ENCODE results near the gene NTMT1. TPM values are rescaled to one million over a fixed set of nuclear protein-coding genes. Genes with fewer than 3 reads are reported as not detected.

NTMT1 gene
- polyA plus RNA-seq, 6 donors from 2014 or later, result 30.3 to 57.7 (median 35.4) TPM

GRCh38 chr9:129602598-129603415, 23.2 kb upstream of the NTMT1 start:
- Mint-ChIP-seq H3K36me3 (no peaks in the 10 kb centered on the region), H3K4me3 (no peak overlapping the region), H3K27ac (peak overlapping the region in 1 of 6 donors; percentile 73), H3K27me3 (peaks cover 10 to 36% (median 29%) of the 10 kb centered on the region in 3 donors), H3K9me3 (no peaks in the 10 kb centered on the region), H3K4me1 (peaks cover 13 to 22% (median 14%) of the 10 kb centered on the region in 3 donors)
- peak; percentile 39 to 40 for ATAC-seq (ENCODE audit: low read depth in 2 of 2)
- DNase-seq, result no peak

- ATAC-seq (ENCODE audit: low read depth in 2 of 2) (no peak), DNase-seq (no peak)
- no peak overlapping the region for H3K27ac Mint-ChIP-seq
- H3K4me3 Mint-ChIP-seq, result no peak overlapping the region
- H3K9me3 Mint-ChIP-seq, result no peaks in the 10 kb centered on the region
- H3K4me1 Mint-ChIP-seq, result peaks cover 14 to 21% (median 14%) of the 10 kb centered on the region in 3 donors
- H3K36me3 Mint-ChIP-seq, result no peaks in the 10 kb centered on the region
- H3K27me3 Mint-ChIP-seq, result peaks cover 3 to 23% (median 17%) of the 10 kb centered on the region in 3 donors
These were observed 21.8 kb upstream of the NTMT1 start for GRCh38 chr9:129604056-129604765.

- Mint-ChIP-seq H3K9me3 (no peaks in the 10 kb centered on the region), H3K27me3 (peaks cover 3 to 18% (median 17%) of the 10 kb centered on the region in 3 donors), H3K4me1 (peaks cover 16 to 24% (median 17%) of the 10 kb centered on the region in 3 donors), H3K27ac (no peak overlapping the region), H3K36me3 (no peaks in the 10 kb centered on the region), H3K4me3 (no peak overlapping the region)
- no peak for DNase-seq
- ATAC-seq (ENCODE audit: low read depth in 2 of 2), result no peak
These were observed 21.2 kb upstream of the NTMT1 start for GRCh38 chr9:129604766-129605163.

- H3K27ac Mint-ChIP-seq, result peak overlapping the region in 2 of 6 donors; percentile 50 to 72
- no peak for DNase-seq
- H3K4me1 Mint-ChIP-seq, result peaks cover 24 to 30% (median 29%) of the 10 kb centered on the region in 3 donors
- H3K36me3 Mint-ChIP-seq, result no peaks in the 10 kb centered on the region
- H3K4me3 Mint-ChIP-seq, result peak overlapping the region in 2 of 8 donors; percentile 25 to 48
- H3K9me3 Mint-ChIP-seq, result no peaks in the 10 kb centered on the region
- no peak for ATAC-seq (ENCODE audit: low read depth in 2 of 2)
- H3K27me3 Mint-ChIP-seq, result peaks cover 0 to 9% (median 5%) of the 10 kb centered on the region in 3 donors
These were observed 19.6 kb upstream of the NTMT1 start for GRCh38 chr9:129606161-129607026.

- Mint-ChIP-seq H3K27ac (peak overlapping the region in 1 of 6 donors; percentile 50), H3K4me3 (peak overlapping the region in 1 of 8 donors; percentile 25), H3K4me1 (peaks cover 24 to 30% (median 29%) of the 10 kb centered on the region in 3 donors), H3K36me3 (no peaks in the 10 kb centered on the region), H3K9me3 (no peaks in the 10 kb centered on the region), H3K27me3 (peaks cover 0 to 8% (median 5%) of the 10 kb centered on the region in 3 donors)
- no peak for DNase-seq
- ATAC-seq (ENCODE audit: low read depth in 2 of 2), result no peak
These were observed 19.0 kb upstream of the NTMT1 start for GRCh38 chr9:129607027-129607387.

GRCh38 chr9:129608561-129609481, 17.1 kb upstream of the NTMT1 start:
- Mint-ChIP-seq H3K36me3 (no peaks in the 10 kb centered on the region), H3K27me3 (peaks cover 0 to 4% (median 0%) of the 10 kb centered on the region in 3 donors), H3K9me3 (no peaks in the 10 kb centered on the region), H3K27ac (peak overlapping the region in 1 of 6 donors; percentile 15), H3K4me1 (peaks cover 24 to 29% (median 28%) of the 10 kb centered on the region in 3 donors), H3K4me3 (peak overlapping the region; percentile 35 to 90 (median 58))
- ATAC-seq (ENCODE audit: low read depth in 2 of 2) (no peak), DNase-seq (no peak)

- Mint-ChIP-seq H3K9me3 (no peaks in the 10 kb centered on the region), H3K36me3 (no peaks in the 10 kb centered on the region), H3K4me1 (peaks cover 24 to 29% (median 28%) of the 10 kb centered on the region in 3 donors), H3K27ac (peak overlapping the region in 5 of 6 donors; percentile 87 to 98 (median 95)), H3K27me3 (peaks cover 0 to 13% (median 0%) of the 10 kb centered on the region in 3 donors), H3K4me3 (peak overlapping the region; percentile 87 to 97 (median 94))
- peak; percentile 42 for DNase-seq
- ATAC-seq (ENCODE audit: low read depth in 2 of 2), result peak; percentile 34 to 35
These were observed 16.3 kb upstream of the NTMT1 start for GRCh38 chr9:129609486-129610212.

GRCh38 chr9:129610213-129610472, 15.8 kb upstream of the NTMT1 start:
- DNase-seq (no peak), ATAC-seq (ENCODE audit: low read depth in 2 of 2) (no peak)
- H3K36me3 Mint-ChIP-seq, result no peaks in the 10 kb centered on the region
- H3K9me3 Mint-ChIP-seq, result no peaks in the 10 kb centered on the region
- peaks cover 24 to 29% (median 26%) of the 10 kb centered on the region in 3 donors for H3K4me1 Mint-ChIP-seq
- peak overlapping the region in 5 of 8 donors; percentile 39 to 90 (median 60) for H3K4me3 Mint-ChIP-seq
- H3K27me3 Mint-ChIP-seq, result peaks cover 0 to 13% (median 0%) of the 10 kb centered on the region in 3 donors
- peak overlapping the region in 1 of 6 donors; percentile 87 for H3K27ac Mint-ChIP-seq

- Mint-ChIP-seq H3K4me3 (peak overlapping the region; percentile 80 to 92 (median 87)), H3K27me3 (peaks cover 0 to 13% (median 0%) of the 10 kb centered on the region in 3 donors), H3K9me3 (no peaks in the 10 kb centered on the region), H3K27ac (peak overlapping the region in 5 of 6 donors; percentile 27 to 89 (median 81)), H3K4me1 (peaks cover 24 to 29% (median 26%) of the 10 kb centered on the region in 3 donors), H3K36me3 (no peaks in the 10 kb centered on the region)
- ATAC-seq (ENCODE audit: low read depth in 2 of 2) (peak; percentile 75 to 78), DNase-seq (peak; percentile 70)
These were observed 15.3 kb upstream of the NTMT1 start for GRCh38 chr9:129610473-129611306.

GRCh38 chr9:129611307-129611800, 14.6 kb upstream of the NTMT1 start:
- H3K36me3 Mint-ChIP-seq, result no peaks in the 10 kb centered on the region
- H3K4me3 Mint-ChIP-seq, result peak overlapping the region in 6 of 8 donors; percentile 66 to 92 (median 88)
- H3K27me3 Mint-ChIP-seq, result peaks cover 0 to 13% (median 1%) of the 10 kb centered on the region in 3 donors
- H3K4me1 Mint-ChIP-seq, result peaks cover 24 to 29% (median 26%) of the 10 kb centered on the region in 3 donors
- no peaks in the 10 kb centered on the region for H3K9me3 Mint-ChIP-seq
- peak overlapping the region in 2 of 6 donors; percentile 84 to 89 for H3K27ac Mint-ChIP-seq
- no peak for ATAC-seq (ENCODE audit: low read depth in 2 of 2)
- DNase-seq, result no peak

GRCh38 chr9:129612123-129612522, 13.8 kb upstream of the NTMT1 start:
- H3K4me3 Mint-ChIP-seq, result peak overlapping the region in 5 of 8 donors; percentile 7 to 86 (median 42)
- H3K36me3 Mint-ChIP-seq, result no peaks in the 10 kb centered on the region
- ATAC-seq (ENCODE audit: low read depth in 2 of 2) (no peak), DNase-seq (no peak)
- no peaks in the 10 kb centered on the region for H3K9me3 Mint-ChIP-seq
- H3K27ac Mint-ChIP-seq, result no peak overlapping the region
- peaks cover 0 to 13% (median 3%) of the 10 kb centered on the region in 3 donors for H3K27me3 Mint-ChIP-seq
- H3K4me1 Mint-ChIP-seq, result peaks cover 21 to 29% (median 24%) of the 10 kb centered on the region in 3 donors
